Neuronal stem cell (in vitro differentiated cells): ENCODE data around the gene FGF7.
"Not testable (repeated sequence)": the region's sequence is repeated elsewhere in the genome, so short reads cannot be mapped to it uniquely, and the experiment has no call there.

Source experiments
- DNase-seq: peaks from one replicate; pipeline ENCODE4 v3.0.0-alpha.2; 2013; ENCODE audit warnings: low spot score
- H2AFZ ChIP-seq: one replicate; pipeline ENCODE4 v1.6.1; 2013; ENCODE audit warnings: mild to moderate bottlenecking, low read length, inconsistent platforms
- H2AK5ac ChIP-seq: 2 replicates; pipeline ENCODE4 v1.6.1; 2013; ENCODE audit warnings: low read depth, mild to moderate bottlenecking, inconsistent platforms, low read length, moderate library complexity, mixed read lengths
- H2BK120ac ChIP-seq: 2 replicates; pipeline ENCODE4 v1.6.1; 2013; ENCODE audit warnings: low read depth, mild to moderate bottlenecking, inconsistent platforms, low read length, moderate library complexity, mixed read lengths
- H2BK12ac ChIP-seq: one replicate; pipeline ENCODE4 v1.6.1; 2013; ENCODE audit warnings: low read length, inconsistent platforms
- H2BK15ac ChIP-seq: 2 replicates; pipeline ENCODE4 v1.6.1; 2013; ENCODE audit warnings: mild to moderate bottlenecking, low read length, inconsistent platforms, mixed read lengths
- H2BK5ac ChIP-seq: one replicate; pipeline ENCODE4 v1.6.1; 2013; ENCODE audit warnings: inconsistent platforms, mild to moderate bottlenecking, low read length, moderate library complexity
- H3K14ac ChIP-seq: one replicate; pipeline ENCODE4 v1.6.1; 2013; ENCODE audit warnings: low read length, inconsistent platforms
- H3K18ac ChIP-seq: 2 replicates; pipeline ENCODE4 v1.6.1; 2013; ENCODE audit warnings: low read length, inconsistent platforms
- H3K23ac ChIP-seq: 2 replicates; pipeline ENCODE4 v1.6.1; 2013; ENCODE audit warnings: low read depth, mild to moderate bottlenecking, mixed read lengths, low read length, inconsistent platforms; ENCODE audit not compliant: poor library complexity
- H3K27ac ChIP-seq: replicated peaks from 3 replicates; pipeline ENCODE4 v1.5.1; 2013; ENCODE audit warnings: low read length, inconsistent platforms
- H3K27me3 ChIP-seq, 3 experiments: 2 replicates each; pipeline ENCODE4 v1.6.1; 2013; ENCODE audit warnings: low read length in 3 of 3, mild to moderate bottlenecking in 2 of 3, inconsistent platforms in 1 of 3, low read depth in 1 of 3, mixed read lengths in 1 of 3, moderate library complexity in 1 of 3; ENCODE audit not compliant: control insufficient read depth in 3 of 3, insufficient read depth in 3 of 3
- H3K36me3 ChIP-seq, 2 donors: replicated peaks in 1 of 2; 2 replicates each; pipeline ENCODE4 v1.6.1; 2013; ENCODE audit warnings: low read length in 2 of 2; ENCODE audit not compliant: control insufficient read depth in 2 of 2, insufficient read depth in 2 of 2
- H3K4ac ChIP-seq: 2 replicates; pipeline ENCODE4 v1.6.1; 2013; ENCODE audit warnings: inconsistent platforms, mild to moderate bottlenecking, low read length, moderate library complexity
- H3K4me1 ChIP-seq, 2 donors: 1 replicate in 1 of 2; 2 replicates in 1 of 2; pipeline ENCODE4 v1.6.1; 2013; ENCODE audit warnings: low read length in 2 of 2, low read depth in 1 of 2; ENCODE audit not compliant: control insufficient read depth in 2 of 2, insufficient read depth in 1 of 2
- H3K4me2 ChIP-seq: one replicate; pipeline ENCODE4 v1.6.1; 2013; ENCODE audit warnings: mild to moderate bottlenecking, low read length, inconsistent platforms; ENCODE audit not compliant: insufficient read depth, poor library complexity, severe bottlenecking
- H3K4me3 ChIP-seq, 2 donors: 2 replicates each; pipeline ENCODE4 v1.5.1; 2013; ENCODE audit warnings: low read length in 2 of 2, mild to moderate bottlenecking in 2 of 2, inconsistent platforms in 1 of 2, moderate library complexity in 1 of 2
- H3K79me1 ChIP-seq: one replicate; pipeline ENCODE4 v1.6.1; 2013; ENCODE audit warnings: low read depth, mild to moderate bottlenecking, inconsistent platforms, low read length, moderate library complexity
- H3K9ac ChIP-seq: one replicate; pipeline ENCODE4 v1.6.1; 2013; ENCODE audit warnings: mild to moderate bottlenecking, low read depth, low read length, inconsistent platforms; ENCODE audit not compliant: poor library complexity
- H3K9me3 ChIP-seq, 2 donors: replicated peaks in 1 of 2; 2 replicates each; pipeline versions ENCODE3 to v1.6.1; 2013; ENCODE audit warnings: low read length in 2 of 2, mild to moderate bottlenecking in 2 of 2, inconsistent platforms in 1 of 2, low read depth in 1 of 2, mixed read lengths in 1 of 2, moderate library complexity in 1 of 2; ENCODE audit not compliant: control insufficient read depth in 2 of 2, insufficient read depth in 1 of 2
- H4K8ac ChIP-seq: one replicate; pipeline ENCODE4 v1.6.1; 2013; ENCODE audit warnings: low read depth, mild to moderate bottlenecking, inconsistent platforms, low read length, moderate library complexity
- H4K91ac ChIP-seq: one replicate; pipeline ENCODE4 v1.6.1; 2013; ENCODE audit warnings: low read length, low read depth, mild to moderate bottlenecking, inconsistent platforms; ENCODE audit not compliant: poor library complexity
- WGBS, 2 donors: extraction: QIAGEN DNeasy Blood & Tissue Kit; methylation state at CpG; one replicate each; pipeline ENCODE4 v1.1.7; 2013; ENCODE audit warnings: missing lambda C conversion rate in 2 of 2, mixed read lengths in 1 of 2; ENCODE audit not compliant: insufficient read length in 2 of 2, insufficient replicate concordance in 1 of 2; ENCODE audit errors: extremely low coverage in 2 of 2; 5-methylcytosine and 5-hydroxymethylcytosine counted together

The FGF7 gene

DNA sequence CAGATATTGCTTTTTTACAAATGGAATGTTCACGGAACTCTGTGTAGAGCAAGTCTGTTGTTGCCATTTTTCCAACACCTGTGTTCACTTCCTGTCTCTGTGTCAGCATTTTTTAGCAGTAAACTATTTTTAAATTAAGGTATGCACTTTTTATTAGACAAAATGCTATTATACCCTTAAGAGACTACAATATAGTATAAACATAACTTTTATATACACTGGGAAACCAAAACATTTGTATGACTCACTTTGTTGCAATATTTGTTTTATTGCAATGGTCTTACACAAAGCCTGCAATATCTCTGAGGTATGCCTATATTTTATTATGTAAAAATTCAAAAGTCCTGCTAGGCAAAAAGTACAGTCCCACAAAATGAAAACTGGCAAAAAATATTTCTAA, 39.8 kb upstream of the FGF7 start:
- Histone ChIP-seq H3K18ac (no peak overlapping the region), H3K4me3 (no peak overlapping the region), H2AK5ac (no peak overlapping the region), H3K4ac (no peak overlapping the region), H3K36me3 (no peaks in the 10 kb centered on the region), H3K9me3 (no peaks in the 10 kb centered on the region), H2AFZ (no peak overlapping the region), H3K23ac (no peak overlapping the region), H3K27ac (no peak overlapping the region), H3K9ac (no peak overlapping the region), H4K91ac (no peak overlapping the region), H3K4me2 (no peak overlapping the region), H2BK12ac (no peak overlapping the region), H3K79me1 (no peaks in the 10 kb centered on the region), H3K27me3 (no peaks in the 10 kb centered on the region), H2BK120ac (no peak overlapping the region), H2BK15ac (no peak overlapping the region), H3K14ac (no peak overlapping the region), H2BK5ac (no peak overlapping the region), H3K4me1 (no peaks in the 10 kb centered on the region), H4K8ac (no peak overlapping the region)
- no CpG with 5 or more reads among the region's 1 CpG for WGBS, 2 donors
- DNase-seq = no peak

GRCh38 chr15:49387471-49387870, 35.6 kb upstream of the FGF7 start:
- no peak overlapping the region for H2BK12ac ChIP-seq
- no peak overlapping the region for H3K18ac ChIP-seq
- DNase-seq = no peak
- H2BK120ac ChIP-seq = no peak overlapping the region
- no peaks in the 10 kb centered on the region for H3K9me3 ChIP-seq
- no peaks in the 10 kb centered on the region for H3K36me3 ChIP-seq
- H4K8ac ChIP-seq = no peak overlapping the region
- H3K9ac ChIP-seq = no peak overlapping the region
- H3K4ac ChIP-seq = no peak overlapping the region
- no peak overlapping the region for H2AFZ ChIP-seq
- no peak overlapping the region for H2BK15ac ChIP-seq
- H3K27ac ChIP-seq = no peak overlapping the region
- no peaks in the 10 kb centered on the region for H3K27me3 ChIP-seq
- no peak overlapping the region for H3K23ac ChIP-seq
- no peaks in the 10 kb centered on the region for H3K79me1 ChIP-seq
- no peak overlapping the region for H4K91ac ChIP-seq
- no peak overlapping the region for H3K4me2 ChIP-seq
- H2BK5ac ChIP-seq = no peak overlapping the region
- WGBS, 2 donors = no CpG with 5 or more reads among the region's 2 CpGs
- no peak overlapping the region for H2AK5ac ChIP-seq
- H3K14ac ChIP-seq = no peak overlapping the region
- H3K4me3 ChIP-seq = no peak overlapping the region
- H3K4me1 ChIP-seq = peaks cover 0 to 2% of the 10 kb centered on the region in 2 donors

DNA sequence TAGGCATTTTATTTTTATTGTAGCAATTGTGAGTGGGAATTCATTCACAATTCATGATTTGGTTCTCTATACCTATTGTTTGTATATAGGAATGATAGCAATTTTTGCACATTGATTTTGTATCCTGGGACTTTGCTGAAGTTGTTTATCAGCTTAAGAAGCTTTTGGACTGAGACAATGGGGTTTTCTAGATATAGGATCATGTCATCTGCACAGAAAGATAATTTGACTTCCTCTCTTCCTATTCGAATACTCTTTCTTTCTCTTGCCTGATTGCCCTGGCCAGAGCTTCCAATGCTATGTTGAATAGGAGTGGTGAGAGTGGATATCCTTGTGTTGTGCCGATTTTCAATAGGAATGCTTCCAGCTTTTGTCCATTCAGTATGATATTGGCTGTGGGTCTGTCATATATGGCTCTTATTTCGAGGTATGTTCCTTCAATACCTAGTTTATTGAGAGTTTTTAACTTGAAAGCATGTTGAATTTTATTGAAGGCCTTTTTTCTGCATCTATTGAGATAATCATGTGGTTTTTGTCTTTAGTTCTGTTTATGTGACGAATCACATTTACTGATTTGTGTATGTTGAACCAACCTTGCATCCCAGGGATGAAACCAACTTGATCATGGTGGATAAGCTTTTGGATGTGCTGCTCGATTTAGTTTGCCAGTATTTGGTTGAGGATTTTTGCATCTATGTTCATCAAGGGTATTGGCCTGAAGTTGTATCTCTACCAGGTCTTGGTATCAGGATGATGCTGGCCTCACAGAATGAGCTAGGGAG, 20.3 kb upstream of the FGF7 start:
- H2AK5ac ChIP-seq, H3K9me3 ChIP-seq, H2BK15ac ChIP-seq, H3K79me1 ChIP-seq, H3K9ac ChIP-seq, H3K23ac ChIP-seq, DNase-seq, H3K36me3 ChIP-seq, H2BK5ac ChIP-seq, H3K4me1 ChIP-seq, H4K8ac ChIP-seq, H3K27me3 ChIP-seq, H2AFZ ChIP-seq, H2BK12ac ChIP-seq, H3K4me3 ChIP-seq, H3K27ac ChIP-seq, H3K18ac ChIP-seq, H4K91ac ChIP-seq, H2BK120ac ChIP-seq, H3K4ac ChIP-seq, H3K4me2 ChIP-seq, H3K14ac ChIP-seq: not testable (repeated sequence)
- no CpG with 5 or more reads among the region's 5 CpGs for WGBS, 2 donors

GRCh38 chr15:49406352-49407118, 16.5 kb upstream of the FGF7 start:
- Histone ChIP-seq H2BK120ac (no peak overlapping the region), H3K4ac (peak overlapping the region; percentile 26), H4K8ac (no peak overlapping the region), H2AFZ (no peak overlapping the region), H3K9ac (no peak overlapping the region), H3K23ac (no peak overlapping the region), H2BK15ac (peak overlapping the region; percentile 67), H3K4me1 (no peaks in the 10 kb centered on the region), H2AK5ac (peak overlapping the region; percentile 66), H3K9me3 (no peaks in the 10 kb centered on the region), H2BK5ac (no peak overlapping the region), H3K79me1 (no peaks in the 10 kb centered on the region), H3K18ac (no peak overlapping the region), H3K27ac (no peak overlapping the region), H3K4me2 (no peak overlapping the region), H3K27me3 (no peaks in the 10 kb centered on the region), H3K36me3 (no peaks in the 10 kb centered on the region), H3K14ac (peak overlapping the region; percentile 67), H4K91ac (no peak overlapping the region), H3K4me3 (no peak overlapping the region), H2BK12ac (no peak overlapping the region)
- no CpG with 5 or more reads among the region's 17 CpGs for WGBS, 2 donors
- no peak for DNase-seq
